HG03025 (cell line): ENCODE measurements around the gene HSPB1.
"Not testable (repeated sequence)": the region's sequence is repeated elsewhere in the genome, so short reads cannot be mapped to it uniquely, and the experiment has no call there.

Source experiments
- ATAC-seq: cut with Tn5 transposase; IDR thresholded peaks from one replicate; pipeline ENCODE4 v1.9.1; 2021; ENCODE audit warnings: mild to moderate bottlenecking, moderate library complexity; ENCODE audit not compliant: unreplicated experiment, low FRiP score

HSPB1 gene

DNA sequence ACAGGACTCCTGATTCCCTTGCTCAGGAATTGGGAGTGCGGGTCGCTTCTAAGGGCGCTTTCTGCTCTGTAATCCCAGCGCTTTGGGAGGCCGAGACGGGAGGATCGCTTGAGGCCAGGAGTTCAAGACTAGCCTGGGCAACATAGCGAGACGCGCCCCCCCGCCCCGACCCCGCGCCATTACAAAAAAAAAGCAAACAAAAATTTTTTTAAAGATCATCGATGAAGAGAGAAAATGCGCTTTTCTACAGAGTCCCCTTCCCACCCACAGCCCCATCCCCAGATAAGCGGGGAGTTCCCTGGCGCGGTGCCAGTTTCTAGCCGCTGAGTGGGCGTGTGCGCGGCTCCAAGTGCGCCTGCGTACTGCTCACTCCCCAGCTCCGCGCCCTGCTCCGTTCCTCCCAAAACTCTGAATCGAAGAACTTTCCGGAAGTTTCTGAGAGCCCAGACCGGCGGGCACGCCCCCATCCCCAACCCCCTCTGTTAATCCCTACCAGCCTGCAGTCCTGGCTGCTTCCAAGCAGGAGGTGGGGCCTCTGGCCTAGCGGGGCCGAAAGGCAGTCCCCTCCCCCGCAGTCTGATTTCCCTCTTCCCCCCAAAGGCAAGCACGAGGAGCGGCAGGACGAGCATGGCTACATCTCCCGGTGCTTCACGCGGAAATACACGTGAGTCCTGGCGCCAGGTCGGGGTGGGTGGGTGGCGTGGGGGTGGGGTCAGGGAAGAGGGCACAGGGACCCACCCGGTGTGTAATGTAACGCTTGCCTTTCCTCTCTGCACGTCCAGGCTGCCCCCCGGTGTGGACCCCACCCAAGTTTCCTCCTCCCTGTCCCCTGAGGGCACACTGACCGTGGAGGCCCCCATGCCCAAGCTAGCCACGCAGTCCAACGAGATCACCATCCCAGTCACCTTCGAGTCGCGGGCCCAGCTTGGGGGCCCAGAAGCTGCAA, 1.0 kb downstream of the HSPB1 start:
- ATAC-seq: no peak

DNA sequence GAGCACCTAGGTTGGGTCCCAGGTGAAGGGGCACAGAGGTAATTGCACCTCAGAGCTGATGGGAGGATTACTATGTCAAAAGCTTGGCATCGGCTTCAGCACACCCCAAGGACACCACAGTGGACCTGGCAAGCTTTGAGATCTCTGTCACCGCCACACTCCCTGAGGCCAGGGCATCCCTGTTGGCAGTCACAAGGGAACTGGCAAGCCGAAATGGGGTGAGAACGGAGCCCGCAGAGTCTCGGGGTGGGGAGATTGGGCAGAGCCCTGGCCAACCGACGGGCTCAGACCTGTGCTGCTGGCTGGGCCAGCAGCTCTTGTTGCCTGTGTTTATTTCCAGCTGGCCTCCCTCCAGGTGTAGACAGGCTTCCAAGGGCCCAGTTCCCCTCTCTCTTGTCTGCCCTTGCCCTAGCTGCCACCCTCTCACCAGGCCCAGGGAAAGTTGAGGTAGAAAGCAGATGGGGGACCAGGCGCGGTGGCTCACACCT, 2.5 kb downstream of the HSPB1 start:
- ATAC-seq: no peak

- not testable (repeated sequence) for ATAC-seq
These were observed 6.4 kb downstream of the HSPB1 start for GRCh38 chr7:76308874-76309273.

- ATAC-seq: not testable (repeated sequence)
These were observed 7.0 kb downstream of the HSPB1 start for GRCh38 chr7:76309341-76310101.

- no peak for ATAC-seq
These were observed 7.9 kb downstream of the HSPB1 start for GRCh38 chr7:76310102-76310957.

DNA sequence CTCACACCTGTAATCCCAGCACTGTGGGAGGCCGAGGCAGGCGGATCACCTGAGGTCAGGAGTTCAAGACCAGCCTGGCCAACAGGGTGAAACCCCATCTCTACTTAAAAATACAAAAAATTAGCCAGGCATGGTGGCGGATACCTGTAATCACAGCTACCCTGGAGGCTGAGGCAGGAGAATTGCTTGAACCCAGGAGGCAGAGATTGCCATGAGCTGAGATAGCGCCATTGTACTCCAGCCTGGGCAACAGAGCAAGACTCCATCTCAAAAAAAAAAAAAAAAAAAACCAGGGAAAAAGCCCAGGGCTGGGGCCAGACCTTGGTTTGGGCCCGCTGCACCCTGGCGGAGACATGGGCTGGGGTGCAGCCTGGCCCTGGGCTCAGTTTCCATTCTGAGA, 9.4 kb downstream of the HSPB1 start:
- ATAC-seq: not testable (repeated sequence)

DNA sequence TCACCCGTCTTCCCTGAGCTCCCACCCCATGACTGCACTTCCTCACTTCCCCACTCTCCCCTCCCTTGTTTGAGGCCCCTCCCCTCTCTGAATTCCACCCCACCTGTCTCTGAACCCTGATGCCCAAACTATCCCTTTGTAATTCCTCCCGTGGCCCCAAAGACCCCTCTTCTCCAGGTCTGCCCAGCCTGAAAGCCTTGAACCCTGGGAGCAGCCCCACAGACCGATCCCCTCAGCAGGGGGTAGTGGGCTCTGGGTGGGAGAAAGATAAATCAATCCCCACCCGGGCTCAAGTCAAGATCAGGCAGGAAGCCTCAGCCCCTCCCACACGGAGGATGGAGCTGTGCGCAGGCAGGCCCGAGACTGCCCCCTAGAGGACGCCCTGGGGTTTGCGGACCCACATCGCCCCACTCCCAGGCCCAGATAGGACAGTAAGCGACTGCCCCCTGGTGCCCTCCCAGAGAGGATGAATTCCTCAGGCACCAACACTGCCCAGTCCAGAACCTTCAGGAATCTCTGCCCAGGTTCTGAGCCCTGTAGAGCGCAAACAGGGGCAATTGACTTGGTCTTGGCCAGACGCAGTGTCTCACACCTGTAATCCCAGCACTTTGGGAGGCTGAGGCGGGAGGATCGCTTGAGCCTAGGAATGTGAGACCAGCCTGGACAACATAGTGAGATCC, 11.7 kb downstream of the HSPB1 start:
- ATAC-seq: no peak

GRCh38 chr7:76314740-76315139, 12.3 kb downstream of the HSPB1 start:
- ATAC-seq: not testable (repeated sequence)

DNA sequence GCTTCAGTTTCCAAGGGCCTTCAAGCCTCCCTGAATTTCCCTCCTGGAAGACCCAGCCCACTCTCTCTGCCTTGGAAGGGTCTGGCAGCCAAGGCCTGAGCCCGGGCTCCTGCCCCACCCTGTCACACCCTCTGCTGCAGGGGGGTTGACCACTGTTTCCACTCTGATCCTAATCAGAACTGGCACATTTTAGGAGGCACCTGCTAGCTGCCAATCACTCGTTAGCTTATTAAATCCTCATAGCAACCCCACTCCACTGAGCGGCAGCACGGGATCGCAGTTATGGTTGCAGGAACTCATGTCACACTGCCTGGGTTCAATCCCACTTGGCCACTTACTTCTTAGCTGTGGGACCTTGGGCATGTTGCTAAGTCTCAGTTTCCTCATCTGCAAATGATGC, 12.9 kb downstream of the HSPB1 start:
- no peak for ATAC-seq

GRCh38 chr7:76316984-76317781, 14.7 kb downstream of the HSPB1 start:
- ATAC-seq: no peak

GRCh38 chr7:76317782-76318487, 15.5 kb downstream of the HSPB1 start:
- peak; percentile 88 for ATAC-seq

DNA sequence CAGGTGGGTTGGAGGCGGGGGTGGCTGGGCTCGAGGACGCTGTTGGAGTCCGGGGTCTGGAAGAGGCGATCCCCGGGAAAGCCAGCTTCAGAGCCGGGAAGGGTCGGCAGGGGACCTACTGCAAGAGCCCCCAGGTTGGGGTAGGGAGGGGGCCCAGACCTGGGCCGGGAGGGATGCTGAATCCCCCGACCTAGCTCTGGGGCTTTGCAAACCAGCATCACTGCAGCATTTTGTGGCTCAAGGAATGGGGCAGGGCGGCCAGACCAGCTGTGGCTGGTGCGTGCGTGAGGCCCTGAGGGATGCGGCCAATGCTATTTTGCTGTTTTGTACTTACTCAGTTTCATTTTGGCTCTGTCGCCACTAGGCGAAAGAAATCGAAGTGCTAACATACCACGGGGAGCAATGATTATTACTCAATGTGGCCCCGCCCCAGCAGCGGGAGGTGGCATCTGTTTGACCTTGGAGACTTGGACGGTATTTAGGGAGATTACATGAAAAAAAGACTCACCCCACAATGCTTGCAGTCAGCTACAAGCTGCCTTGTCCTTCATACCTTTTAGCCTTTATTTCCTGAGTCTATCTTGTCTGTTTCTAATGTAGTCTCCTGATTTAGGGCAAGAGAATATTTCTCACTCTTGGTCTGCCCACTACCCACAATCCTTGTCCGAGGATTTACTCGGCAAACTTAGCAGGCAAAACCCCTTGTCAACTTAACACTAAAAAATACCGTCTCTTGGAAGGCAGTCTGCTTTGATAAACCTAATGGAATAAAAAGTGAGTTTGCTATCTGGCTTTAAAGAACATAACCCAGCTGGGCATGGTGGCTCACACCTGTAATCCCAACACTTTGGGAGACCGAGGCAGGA, 16.2 kb downstream of the HSPB1 start:
- ATAC-seq: peak; percentile 47

GRCh38 chr7:76325092-76325491, 22.6 kb downstream of the HSPB1 start:
- no peak for ATAC-seq

DNA sequence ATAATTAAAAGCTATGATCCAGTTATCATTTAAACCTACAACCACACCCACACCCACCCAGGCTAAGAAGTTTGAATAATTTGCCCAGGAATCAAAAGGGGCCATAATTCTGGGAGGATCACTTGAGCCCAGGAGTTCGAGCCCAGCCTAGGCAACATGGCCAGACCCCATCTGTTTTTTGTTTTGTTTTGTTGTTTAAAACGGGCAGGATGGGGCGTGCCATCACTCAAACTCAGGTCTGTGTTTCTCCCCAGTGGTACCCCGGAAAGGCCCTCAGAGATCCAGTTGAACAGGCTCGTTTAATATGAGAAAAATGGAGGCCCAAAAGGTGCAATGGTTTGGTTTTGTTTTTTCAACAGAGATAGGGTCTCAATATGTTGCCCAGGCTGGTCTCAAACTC, 23.3 kb downstream of the HSPB1 start:
- ATAC-seq: no peak

GRCh38 chr7:76326646-76327233, 24.3 kb downstream of the HSPB1 start:
- ATAC-seq: no peak

DNA sequence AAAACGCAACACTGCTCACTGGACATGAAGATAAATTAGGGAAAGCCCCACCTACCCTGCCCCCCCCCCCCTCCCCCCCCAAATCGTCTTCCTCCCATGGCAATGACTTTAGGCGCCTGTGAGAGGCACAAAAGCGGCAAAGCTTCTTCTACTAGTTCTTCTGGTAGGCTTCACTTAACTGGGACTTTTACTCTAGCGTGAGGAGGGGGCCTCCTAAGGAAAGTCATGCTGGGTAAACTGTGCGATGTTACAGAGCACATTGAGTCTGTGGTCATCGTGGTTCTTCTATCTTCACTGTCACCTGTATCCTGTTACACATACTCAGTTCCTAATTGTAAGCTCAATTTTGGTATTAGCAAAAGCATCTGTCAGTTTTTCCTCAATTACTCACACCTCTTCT, 25.1 kb downstream of the HSPB1 start:
- ATAC-seq: no peak

DNA sequence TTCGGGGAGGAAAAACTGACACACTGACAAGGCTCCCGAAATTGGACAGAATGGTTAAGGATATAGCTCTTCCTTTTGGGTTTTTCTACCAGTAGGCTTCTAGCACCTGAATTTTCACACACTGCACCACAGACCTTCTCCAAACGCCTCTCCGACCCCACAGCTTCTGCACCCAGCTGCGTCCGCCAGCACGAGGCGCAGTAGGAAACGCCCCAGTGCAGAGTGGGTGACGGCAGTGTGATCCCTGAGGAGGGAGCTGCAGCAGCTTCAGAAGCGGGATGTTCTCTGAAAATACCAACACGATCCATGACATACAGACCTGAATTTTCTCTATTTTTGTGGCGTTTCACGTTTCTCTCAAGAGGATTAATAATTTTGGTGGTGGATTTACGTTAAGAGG, 25.9 kb downstream of the HSPB1 start:
- no peak for ATAC-seq
